GM21423 (cell line): ENCODE results near the gene ANK3.

Experiments used
- ATAC-seq: cut with Tn5 transposase; IDR thresholded peaks from one replicate; pipeline ENCODE4 v1.9.1; 2021; ENCODE audit warnings: mild to moderate bottlenecking, moderate library complexity; ENCODE audit not compliant: unreplicated experiment

The ANK3 gene

GRCh38 chr10:60348982-60349381 is 40.7 kb downstream of the ANK3 start:
- no peak for ATAC-seq

DNA sequence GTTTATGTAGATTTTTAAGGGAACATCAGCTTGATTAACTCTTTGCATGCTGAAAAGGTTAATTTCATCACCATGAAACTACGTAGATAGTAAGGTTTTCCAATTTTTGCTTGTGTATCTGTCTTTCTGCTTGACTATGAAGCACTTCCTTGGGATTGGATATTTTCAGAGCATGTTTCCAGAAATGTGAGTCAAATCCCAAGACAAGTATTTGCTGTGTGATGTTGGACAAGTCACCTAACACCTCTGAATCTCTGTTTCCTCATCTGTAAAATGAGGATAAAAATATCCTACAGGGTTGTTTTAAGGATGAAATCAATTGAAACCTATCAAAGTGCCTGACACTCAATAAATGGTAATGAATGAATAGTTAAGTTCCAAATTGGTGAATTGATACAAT is 42.4 kb downstream of the ANK3 start:
- no peak for ATAC-seq

DNA sequence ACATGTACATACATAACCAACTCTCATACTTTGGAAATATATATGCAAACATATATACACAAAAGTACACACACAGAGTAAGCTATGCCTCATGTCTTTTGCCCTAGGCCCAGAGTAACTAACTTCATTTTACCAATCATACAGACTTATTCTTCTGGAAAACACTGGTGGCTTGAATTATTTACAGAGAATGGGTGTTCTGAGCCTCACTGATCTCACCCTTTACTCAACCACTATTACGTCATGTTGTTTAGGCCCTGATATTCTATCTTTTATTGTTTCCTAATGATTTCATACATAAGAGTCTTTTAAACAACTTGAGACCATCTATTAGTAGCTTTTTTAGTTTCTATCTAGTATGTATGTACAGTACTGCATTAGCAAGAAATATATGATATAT is 43.0 kb downstream of the ANK3 start:
- no peak for ATAC-seq

DNA sequence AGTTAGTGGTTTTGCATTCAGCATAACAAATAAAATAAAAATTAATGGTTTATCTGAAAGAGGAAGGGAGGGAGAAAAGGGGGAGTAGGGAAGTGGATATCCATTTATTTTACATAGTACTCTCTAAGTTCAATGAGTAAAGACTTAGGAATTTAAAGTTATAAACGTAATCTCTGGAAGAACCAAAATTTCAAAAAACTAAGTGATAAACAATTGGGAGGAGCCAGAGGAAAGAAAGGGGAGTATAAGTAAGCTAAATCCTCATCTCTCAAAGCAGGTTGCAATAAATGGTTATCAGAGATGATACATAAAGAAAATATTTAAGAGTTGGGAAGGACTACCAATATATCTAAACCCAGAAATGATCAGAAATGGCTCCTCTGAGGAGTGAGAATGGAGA is 46.4 kb downstream of the ANK3 start:
- no peak for ATAC-seq

DNA sequence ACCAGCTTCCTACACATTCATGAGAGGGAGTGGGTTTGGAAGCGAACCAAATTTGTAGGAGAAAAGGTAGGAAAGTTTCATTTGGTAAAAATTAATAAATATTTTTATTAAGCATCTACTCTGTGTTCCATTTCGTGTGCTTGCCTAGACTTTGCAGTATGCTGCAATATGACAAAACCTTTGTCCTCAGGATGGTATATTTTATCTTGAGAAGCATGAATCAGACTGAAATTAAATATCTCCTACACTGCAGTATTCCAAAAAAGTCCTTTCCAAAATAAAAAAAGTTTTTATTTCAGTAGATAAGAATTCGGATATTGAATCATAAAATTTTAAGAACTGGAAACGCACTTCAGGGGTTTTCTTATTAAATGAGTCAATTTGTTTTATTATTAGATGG is 47.7 kb downstream of the ANK3 start:
- ATAC-seq = no peak

- ATAC-seq = no peak
These were observed 48.7 kb downstream of the ANK3 start for GRCh38 chr10:60340973-60341372.

DNA sequence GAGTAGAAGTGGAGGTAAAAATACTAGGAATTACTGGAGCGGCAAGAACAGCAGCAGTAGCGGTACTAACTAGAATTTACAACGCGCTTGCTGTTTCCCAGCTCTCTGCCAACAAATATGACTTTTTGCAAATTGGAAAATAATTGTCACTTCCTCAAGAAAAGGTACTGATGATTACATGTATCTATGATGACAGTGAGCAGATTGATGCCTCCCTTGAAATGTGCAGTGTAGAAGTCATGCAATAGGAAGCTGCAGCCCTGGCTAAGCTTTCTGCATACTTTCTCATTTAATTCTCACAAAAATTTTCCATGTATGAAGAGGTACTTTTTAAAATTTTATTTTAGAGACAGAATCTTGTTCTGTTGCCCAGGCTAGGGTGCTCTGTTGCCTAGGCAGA is 49.9 kb downstream of the ANK3 start:
- no peak for ATAC-seq

- no peak for ATAC-seq
These were observed 50.9 kb downstream of the ANK3 start for GRCh38 chr10:60338786-60339185.

GRCh38 chr10:60338002-60338564 is 51.6 kb downstream of the ANK3 start:
- no peak for ATAC-seq

GRCh38 chr10:60336901-60337630 is 52.6 kb downstream of the ANK3 start:
- no peak for ATAC-seq

- no peak for ATAC-seq
These were observed 54.0 kb downstream of the ANK3 start for GRCh38 chr10:60335708-60336107.

DNA sequence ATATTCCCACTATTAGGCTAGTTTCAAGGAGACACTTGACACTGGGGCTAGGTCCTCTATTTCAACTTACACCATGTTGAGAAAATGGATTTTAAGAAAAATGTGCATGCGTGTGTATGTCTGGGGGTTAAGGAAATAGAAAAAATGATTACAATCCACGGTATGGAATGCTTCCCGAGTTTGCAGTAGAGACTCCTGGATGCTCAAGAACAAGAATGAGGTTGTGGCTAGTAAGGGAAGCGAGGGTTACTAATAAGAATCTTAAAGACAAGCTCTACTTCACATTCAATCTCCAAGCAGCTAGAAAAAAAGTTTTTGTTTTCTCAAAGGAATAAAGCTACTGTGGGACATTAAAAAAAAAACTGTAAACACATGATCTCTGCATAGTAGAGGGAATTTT is 54.7 kb downstream of the ANK3 start:
- no peak for ATAC-seq

DNA sequence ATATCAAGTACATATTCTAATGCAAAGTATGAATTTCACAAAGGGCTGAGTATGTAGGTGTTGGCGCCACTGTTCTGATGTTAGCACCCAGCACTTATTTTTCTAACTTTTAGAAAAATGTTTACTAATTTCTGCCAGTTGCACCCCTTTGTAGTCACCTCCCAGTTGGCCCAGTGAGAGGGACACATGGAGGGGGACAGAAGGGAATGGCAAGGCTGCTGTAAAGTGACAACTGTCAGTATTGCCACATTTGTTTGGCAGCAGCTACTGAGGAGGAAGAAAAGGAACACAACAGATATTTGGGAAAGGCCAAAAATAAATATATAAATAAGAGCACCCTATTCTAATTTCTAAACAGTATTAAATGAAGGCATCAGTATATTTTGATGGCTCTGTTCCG is 57.3 kb downstream of the ANK3 start:
- ATAC-seq = no peak

- ATAC-seq = no peak
These were observed 57.8 kb downstream of the ANK3 start for GRCh38 chr10:60331886-60332285.

GRCh38 chr10:60323162-60323561 is 66.5 kb downstream of the ANK3 start:
- ATAC-seq = no peak

DNA sequence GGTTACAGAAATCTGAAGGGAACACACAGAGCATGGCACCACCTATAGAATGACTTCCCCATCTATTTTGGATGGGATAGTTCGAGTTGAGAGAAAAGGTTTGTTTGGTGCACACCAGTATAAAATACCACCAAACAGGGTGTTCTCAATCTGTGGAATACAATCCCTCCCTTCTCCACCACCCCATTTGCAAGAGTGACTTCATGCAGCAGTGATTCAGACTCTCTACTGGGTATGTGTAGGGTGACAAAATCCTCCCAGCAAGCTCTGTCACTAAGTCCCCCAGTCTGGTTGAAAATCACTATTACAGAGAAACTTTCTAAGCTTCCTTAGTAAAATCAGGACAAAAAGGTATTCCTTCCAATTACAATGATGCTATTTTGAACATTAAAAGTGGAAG is 69.0 kb downstream of the ANK3 start:
- ATAC-seq = no peak

GRCh38 chr10:60316029-60316428 is 73.6 kb downstream of the ANK3 start:
- ATAC-seq = no peak

GRCh38 chr10:60315311-60315710 is 74.4 kb downstream of the ANK3 start:
- ATAC-seq = no peak

DNA sequence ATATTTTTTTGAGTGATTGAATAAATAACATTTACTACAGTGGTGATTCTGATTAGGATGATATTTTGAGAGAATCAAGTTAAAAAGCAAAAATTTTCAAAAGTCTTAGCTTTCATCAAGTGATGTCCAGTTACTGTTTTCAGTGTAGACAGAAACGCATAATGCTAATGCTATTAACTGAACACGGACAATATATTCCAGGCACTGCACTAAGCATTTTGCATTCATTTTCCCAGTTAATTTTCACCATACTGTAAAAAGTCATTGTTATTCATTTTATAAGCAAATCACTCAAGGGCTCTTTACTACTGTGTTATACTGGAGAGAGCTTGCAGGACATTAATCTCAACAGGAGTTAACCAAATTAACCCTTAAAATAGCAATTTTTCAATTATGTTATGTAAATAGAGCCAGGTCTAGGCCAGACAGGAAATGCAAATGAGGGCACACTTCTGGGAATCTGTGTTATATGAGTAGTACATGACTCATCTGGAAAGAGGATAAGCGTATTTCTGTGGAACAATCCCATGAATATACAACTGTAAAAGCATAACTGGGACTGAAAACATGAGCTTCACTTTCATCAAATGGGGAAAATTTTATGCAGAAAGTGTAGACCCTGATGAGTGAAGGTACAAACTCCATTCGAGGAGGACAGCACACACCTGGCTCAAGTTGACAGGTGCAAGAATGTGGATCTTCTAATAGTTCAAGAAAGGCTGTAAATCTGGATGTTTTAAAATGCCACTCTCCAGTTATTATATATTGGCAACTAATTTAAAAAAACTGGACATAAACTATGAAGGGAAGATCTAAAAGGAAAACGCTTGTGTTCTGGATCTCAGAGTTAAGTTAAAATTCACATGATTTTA is 75.4 kb downstream of the ANK3 start:
- no peak for ATAC-seq

DNA sequence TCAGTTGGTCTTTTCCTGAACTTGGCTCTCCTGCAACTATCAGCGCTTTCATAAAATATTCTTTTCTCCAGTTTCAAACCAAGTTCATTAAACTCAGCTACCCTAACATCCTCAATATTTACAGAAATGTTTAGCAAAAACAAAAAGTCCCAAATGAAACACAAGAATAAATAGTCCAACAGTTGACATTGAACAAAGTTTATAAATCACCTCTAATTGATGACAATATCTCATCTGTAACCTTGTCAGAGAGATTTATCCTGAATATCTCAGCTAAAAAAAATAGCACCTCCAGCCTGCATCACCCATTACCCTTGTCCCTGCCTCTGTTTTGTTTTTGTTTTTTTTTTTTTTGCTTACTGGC is 76.1 kb downstream of the ANK3 start:
- no peak for ATAC-seq

GRCh38 chr10:60312818-60313588 is 76.7 kb downstream of the ANK3 start:
- ATAC-seq = no peak
